Uterus (tissue), 2 donors: ENCODE results near the gene SLC35F6.

Experiments used
- POLR2A ChIP-seq, 2 donors: fragments of 450-650 bp; IDR thresholded peaks; one replicate each; pipeline ENCODE4 v1.6.1; 2016; ENCODE audit warnings: antibody characterized with exemption in 2 of 2, mild to moderate bottlenecking in 1 of 2, moderate library complexity in 1 of 2
- TF ChIP-seq, protein P1 (sequence below), 4 experiments: fragments of 200-600 bp in 2 of 4; fragments of 450-650 bp in 2 of 4; sonication (generic) in 2 of 4; IDR thresholded peaks; one replicate each; pipeline ENCODE4 v1.5.1; 2016 to 2019; ENCODE audit warnings: antibody characterized with exemption in 4 of 4, mild to moderate bottlenecking in 2 of 4, moderate library complexity in 1 of 4

DNA sequence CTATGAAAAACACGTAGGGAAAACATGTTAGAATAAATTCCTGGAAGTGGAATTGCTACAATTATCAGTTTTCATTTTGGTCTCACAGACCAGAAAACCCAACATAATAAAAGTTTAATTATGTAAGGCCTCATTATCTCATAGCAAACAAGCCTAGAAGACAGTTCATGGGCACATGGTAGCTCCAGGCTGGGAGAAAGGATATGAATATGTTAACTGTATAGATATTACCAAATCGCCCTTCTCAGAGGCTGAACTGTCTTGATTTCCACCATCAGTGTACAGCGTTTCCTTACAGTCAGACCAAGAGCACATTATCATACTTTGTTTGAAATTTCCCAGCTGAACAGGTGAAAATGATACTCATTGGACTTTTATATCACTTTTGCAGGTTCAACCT is 17.1 kb upstream of the SLC35F6 start:
- TF ChIP-seq, protein P1, sequence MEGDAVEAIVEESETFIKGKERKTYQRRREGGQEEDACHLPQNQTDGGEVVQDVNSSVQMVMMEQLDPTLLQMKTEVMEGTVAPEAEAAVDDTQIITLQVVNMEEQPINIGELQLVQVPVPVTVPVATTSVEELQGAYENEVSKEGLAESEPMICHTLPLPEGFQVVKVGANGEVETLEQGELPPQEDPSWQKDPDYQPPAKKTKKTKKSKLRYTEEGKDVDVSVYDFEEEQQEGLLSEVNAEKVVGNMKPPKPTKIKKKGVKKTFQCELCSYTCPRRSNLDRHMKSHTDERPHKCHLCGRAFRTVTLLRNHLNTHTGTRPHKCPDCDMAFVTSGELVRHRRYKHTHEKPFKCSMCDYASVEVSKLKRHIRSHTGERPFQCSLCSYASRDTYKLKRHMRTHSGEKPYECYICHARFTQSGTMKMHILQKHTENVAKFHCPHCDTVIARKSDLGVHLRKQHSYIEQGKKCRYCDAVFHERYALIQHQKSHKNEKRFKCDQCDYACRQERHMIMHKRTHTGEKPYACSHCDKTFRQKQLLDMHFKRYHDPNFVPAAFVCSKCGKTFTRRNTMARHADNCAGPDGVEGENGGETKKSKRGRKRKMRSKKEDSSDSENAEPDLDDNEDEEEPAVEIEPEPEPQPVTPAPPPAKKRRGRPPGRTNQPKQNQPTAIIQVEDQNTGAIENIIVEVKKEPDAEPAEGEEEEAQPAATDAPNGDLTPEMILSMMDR (IDR thresholded peaks at IDR 0.05) = no peak
- TF ChIP-seq POLR2A (IDR thresholded peaks at IDR 0.05) = no peak
